Keratinocyte (primary cell): ENCODE measurements around the gene CHI3L1. TPM values are rescaled to one million over a fixed set of nuclear protein-coding genes. Genes with fewer than 3 reads are reported as not detected.
A peak's percentile ranks its signal among the peaks of the same experiment; 100 is the strongest.

ENCODE experiments used
- DNase-seq: peaks from one replicate; pipeline ENCODE4 v3.0.0-alpha.2; 2011; ENCODE audit warnings: low read depth, missing footprints, low spot score
- FAIRE-seq: peaks from 2 replicates; lab custom pipeline; 2011; peaks lifted over from hg19 to GRCh38; lab: Jason Lieb, UNC
- H2AFZ ChIP-seq: 2 replicates; pipeline ENCODE4 v1.6.0; 2012; ENCODE audit warnings: low read length, control low read depth, inconsistent platforms; ENCODE audit not compliant: control insufficient read depth
- H3K27ac ChIP-seq: 2 replicates; pipeline ENCODE4 v1.5.1; 2011; ENCODE audit warnings: low read length; ENCODE audit not compliant: control insufficient read depth, insufficient read depth
- H3K27me3 ChIP-seq: 3 replicates; pipeline ENCODE4 v1.6.0; 2011; ENCODE audit warnings: low read length; ENCODE audit not compliant: control insufficient read depth, insufficient read depth; ENCODE audit errors: extremely low read depth
- H3K36me3 ChIP-seq, 2 experiments: 2 replicates in 1 of 2; 3 replicates in 1 of 2; pipeline ENCODE4 v1.5.1; 2011; ENCODE audit warnings: low read length in 2 of 2, mild to moderate bottlenecking in 1 of 2; ENCODE audit not compliant: control insufficient read depth in 2 of 2, insufficient read depth in 2 of 2; ENCODE audit errors: extremely low read depth in 1 of 2
- H3K4me1 ChIP-seq: 3 replicates; pipeline ENCODE4 v1.5.1; 2011; ENCODE audit warnings: low read length; ENCODE audit not compliant: control insufficient read depth, insufficient read depth; ENCODE audit errors: extremely low read depth
- H3K4me2 ChIP-seq: 3 replicates; pipeline ENCODE4 v1.6.0; 2011; ENCODE audit warnings: low read depth, low read length; ENCODE audit not compliant: control insufficient read depth, insufficient read depth; ENCODE audit errors: extremely low read depth
- H3K4me3 ChIP-seq, 3 experiments: fragments of 200-600 bp in 1 of 3; sonication (generic) in 1 of 3; 2 replicates in 2 of 3; 3 replicates in 1 of 3; pipeline ENCODE4 v1.5.1; 2011 to 2016; ENCODE audit warnings: low read length in 3 of 3, mild to moderate bottlenecking in 3 of 3, control low read depth in 2 of 3, inconsistent platforms in 1 of 3, low read depth in 1 of 3, mixed read lengths in 1 of 3, mixed run types in 1 of 3, moderate library complexity in 1 of 3; ENCODE audit not compliant: control insufficient read depth in 2 of 3, insufficient read depth in 2 of 3; ENCODE audit errors: extremely low read depth in 1 of 3
- H3K79me2 ChIP-seq: 2 replicates; pipeline ENCODE4 v1.6.0; 2012; ENCODE audit warnings: low read length; ENCODE audit not compliant: control insufficient read depth, insufficient read depth
- H3K9ac ChIP-seq: 3 replicates; pipeline ENCODE4 v1.6.0; 2011; ENCODE audit warnings: low read length; ENCODE audit not compliant: control insufficient read depth, insufficient read depth; ENCODE audit errors: extremely low read depth
- H3K9me1 ChIP-seq: 3 replicates; pipeline ENCODE4 v1.6.0; 2011; ENCODE audit warnings: low read length; ENCODE audit not compliant: control insufficient read depth, insufficient read depth; ENCODE audit errors: extremely low read depth
- H3K9me3 ChIP-seq: 2 replicates; pipeline ENCODE4 v1.5.1; 2012; ENCODE audit warnings: low read depth, low read length; ENCODE audit not compliant: control insufficient read depth
- H4K20me1 ChIP-seq: 3 replicates; pipeline ENCODE4 v1.6.0; 2011; ENCODE audit warnings: low read length; ENCODE audit not compliant: control insufficient read depth, insufficient read depth; ENCODE audit errors: extremely low read depth
- CTCF ChIP-seq, 3 experiments: IDR thresholded peaks in 1 of 3; conservative IDR thresholded peaks in 1 of 3; optimal IDR thresholded peaks in 1 of 3; 2 replicates in 2 of 3; 3 replicates in 1 of 3; pipeline versions ENCODE3 to v1.5.1; 2011; ENCODE audit warnings: low read length in 3 of 3, mild to moderate bottlenecking in 3 of 3, moderate library complexity in 2 of 3, control low read depth in 1 of 3, inconsistent platforms in 1 of 3; ENCODE audit not compliant: insufficient read depth in 2 of 3; ENCODE audit errors: extremely low read depth in 1 of 3
- EZH2 ChIP-seq: IDR thresholded peaks from one replicate; pipeline ENCODE4 v1.6.1; 2012; ENCODE audit warnings: inconsistent platforms, mild to moderate bottlenecking, low read length, moderate library complexity
- dilution Hi-C: fragments of 300-500 bp; cut with MboI; formaldehyde crosslinking; loops from one replicate; pipeline ENCODE4 v1.7.0; 2020; ENCODE audit warnings: low sequenced_read_pairs; ENCODE audit not compliant: extremely low pct_ligation_motif_present
- polyA plus RNA-seq, 5 experiments: library from polyadenylated mRNA; depleted of rRNA in 3 of 5; stranded (reverse) in 3 of 5; stranded (forward) in 1 of 5; unstranded in 1 of 5; fragments of >200 nt; gene quantifications; 1 replicate in 1 of 5; 2 replicates in 3 of 5; 3 replicates in 1 of 5; pipeline versions ENCODE4 v1.2.1 to v1.2.3, GENCODE V29; 2011 to 2012; ENCODE audit warnings: missing spikeins in 2 of 5, low read depth in 1 of 5, low replicate concordance in 1 of 5

Gene CHI3L1
- polyA plus RNA-seq, 1 donor (not counting 4 experiments of a cell fraction or from before 2014, with no cell fraction given), result 0.20 TPM

DNA sequence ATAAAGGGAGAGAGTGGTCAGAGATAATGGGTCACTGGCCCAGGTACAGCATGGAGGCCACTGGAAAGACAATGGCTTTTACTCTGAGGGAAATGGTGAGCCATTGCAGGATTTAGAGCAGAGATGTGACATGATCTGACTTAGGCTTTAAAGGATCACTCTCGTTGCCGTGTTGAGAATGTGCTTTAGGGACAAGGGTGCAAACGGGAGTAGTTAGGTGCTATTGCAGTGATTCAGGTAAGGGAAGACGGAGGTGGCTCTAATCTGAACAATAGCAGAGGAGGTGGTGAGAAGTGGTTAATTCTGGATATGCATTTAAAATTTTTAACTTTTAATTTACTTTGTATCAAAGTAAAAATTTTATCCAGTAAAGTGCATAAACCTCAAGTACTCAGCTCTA lies 49.2 kb downstream of the CHI3L1 start:
- H3K9me3 ChIP-seq, result no peaks in the 10 kb centered on the region
- no peak overlapping the region for H2AFZ ChIP-seq
- H3K9me1 ChIP-seq, result no peaks in the 10 kb centered on the region
- TF ChIP-seq CTCF (optimal IDR thresholded peaks at IDR 0.05 in 1 of 3, IDR thresholded peaks at IDR 0.05 in 1 of 3, conservative IDR thresholded peaks at IDR 0.05 in 1 of 3; ENCODE audit: extremely low read depth in 1 of 3, insufficient read depth in 2 of 3, low read length in 3 of 3) (no peak), EZH2 (no peak)
- peaks cover 10% of the 10 kb centered on the region for H3K27me3 ChIP-seq
- H3K4me3 ChIP-seq, result no peak overlapping the region
- no peak for FAIRE-seq
- dilution Hi-C loops, result no loop called here
- no peaks in the 10 kb centered on the region for H3K79me2 ChIP-seq
- no peak overlapping the region for H3K4me2 ChIP-seq
- no peak overlapping the region for H3K27ac ChIP-seq
- no peaks in the 10 kb centered on the region for H4K20me1 ChIP-seq
- H3K36me3 ChIP-seq, result no peaks in the 10 kb centered on the region
- no peak overlapping the region for H3K9ac ChIP-seq
- H3K4me1 ChIP-seq, result peaks cover 7% of the 10 kb centered on the region
- no peak for DNase-seq

- no peaks in the 10 kb centered on the region for H3K9me1 ChIP-seq
- H3K4me1 ChIP-seq, result peaks cover 7% of the 10 kb centered on the region
- no peaks in the 10 kb centered on the region for H3K9me3 ChIP-seq
- no peak overlapping the region for H2AFZ ChIP-seq
- no peak overlapping the region for H3K4me2 ChIP-seq
- TF ChIP-seq EZH2 (no peak), CTCF (optimal IDR thresholded peaks at IDR 0.05 in 1 of 3, IDR thresholded peaks at IDR 0.05 in 1 of 3, conservative IDR thresholded peaks at IDR 0.05 in 1 of 3; ENCODE audit: extremely low read depth in 1 of 3, insufficient read depth in 2 of 3, low read length in 3 of 3) (peak in 1 of 3 experiments; percentile 30)
- FAIRE-seq (no peak), DNase-seq (no peak)
- H3K27ac ChIP-seq, result no peak overlapping the region
- peaks cover 10% of the 10 kb centered on the region for H3K27me3 ChIP-seq
- H3K36me3 ChIP-seq, result no peaks in the 10 kb centered on the region
- no peak overlapping the region for H3K9ac ChIP-seq
- H3K79me2 ChIP-seq, result no peaks in the 10 kb centered on the region
- dilution Hi-C loops, result no loop called here
- no peaks in the 10 kb centered on the region for H4K20me1 ChIP-seq
- H3K4me3 ChIP-seq, result no peak overlapping the region
Measured at GRCh38 chr1:203136409-203137042, 50.0 kb downstream of the CHI3L1 start.
